Epidermal melanocyte (primary cell): ENCODE results near the gene NENF.
A peak's percentile ranks its signal among the peaks of the same experiment; 100 is the strongest.
"Not testable (repeated sequence)": the region's sequence is repeated elsewhere in the genome, so short reads cannot be mapped to it uniquely, and the experiment has no call there.

Experiments
- DNase-seq: peaks from one replicate; pipeline ENCODE4 v3.0.0; 2011; ENCODE audit warnings: low spot score; ENCODE audit not compliant: insufficient read length

NENF gene

GRCh38 chr1:212458817-212459216, 26.1 kb downstream of the NENF start:
- no peak for DNase-seq

DNA sequence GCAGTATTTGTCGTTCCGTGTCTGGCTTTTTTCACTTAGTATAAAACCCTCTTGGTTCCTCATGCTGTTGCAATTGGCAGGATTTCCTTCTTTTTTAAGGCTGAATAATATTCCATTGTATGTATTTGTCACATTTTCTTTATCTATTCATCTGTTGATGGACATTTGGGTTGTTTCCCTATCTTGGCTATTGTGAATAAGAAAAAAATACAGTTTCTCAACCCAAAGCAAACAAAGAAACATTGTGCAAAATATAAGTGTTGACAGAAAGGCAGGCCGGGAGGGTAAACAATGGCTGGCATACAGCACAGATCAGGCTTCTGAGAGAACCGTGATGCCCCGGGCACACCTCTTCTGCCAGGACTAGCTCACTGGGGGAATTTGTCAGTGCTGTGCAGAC, 26.9 kb downstream of the NENF start:
- no peak for DNase-seq

DNA sequence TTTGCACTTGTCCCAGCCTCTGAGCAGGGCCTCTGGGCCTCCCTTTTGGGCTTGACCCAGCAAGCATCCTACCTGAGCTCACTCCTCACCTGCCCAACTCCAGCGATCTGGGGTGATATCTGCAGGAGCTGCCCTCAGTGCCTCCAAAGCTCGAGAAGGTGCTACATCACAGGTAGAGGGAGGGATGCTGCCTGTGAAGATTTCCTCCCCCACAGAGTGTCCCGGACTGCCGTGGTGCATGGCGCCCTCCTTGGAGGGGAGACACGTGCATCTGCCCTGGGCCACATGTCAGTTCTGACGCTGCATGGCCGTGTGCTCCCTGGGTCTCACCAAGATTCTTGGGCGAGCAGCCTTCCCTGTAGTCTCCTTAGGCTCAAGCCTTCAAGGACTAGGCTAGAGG, 27.7 kb downstream of the NENF start:
- no peak for DNase-seq

- DNase-seq = no peak
Measured at GRCh38 chr1:212461916-212462660, 29.4 kb downstream of the NENF start.

DNA sequence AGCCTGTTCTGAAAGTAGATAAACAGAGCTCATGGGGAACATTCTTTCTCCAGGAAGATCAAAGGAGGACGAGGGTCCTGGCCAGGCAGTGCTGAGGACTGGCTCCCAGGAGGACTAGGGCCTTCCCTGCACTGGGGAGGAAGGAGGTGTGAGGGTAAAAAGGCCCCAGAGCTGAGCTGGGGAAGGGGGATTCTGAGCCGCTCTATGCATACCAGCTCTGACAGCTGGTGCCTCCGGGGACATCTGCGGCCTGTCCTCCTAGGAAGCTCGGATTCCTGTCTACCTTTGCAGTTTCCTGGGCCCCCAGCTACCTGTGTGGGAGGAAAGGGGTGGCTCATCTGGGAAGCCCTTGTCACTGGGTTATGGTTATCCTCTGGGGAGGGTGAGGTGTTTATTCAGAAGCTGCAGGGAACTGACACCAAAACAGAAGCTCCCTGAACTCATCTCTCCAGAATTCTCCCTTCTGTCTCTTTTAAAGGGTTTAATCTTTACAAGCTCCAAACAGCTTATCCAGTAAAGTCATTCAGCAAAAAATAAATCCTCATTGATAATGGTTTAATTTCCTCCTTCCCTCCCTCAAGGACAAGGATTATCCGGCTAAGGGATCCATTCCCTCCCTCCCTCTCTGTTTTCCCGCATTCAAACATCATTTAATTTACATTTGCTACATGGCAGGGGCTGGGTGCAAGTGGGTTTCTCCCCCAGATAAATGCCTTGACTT, 31.0 kb downstream of the NENF start:
- DNase-seq = no peak

DNA sequence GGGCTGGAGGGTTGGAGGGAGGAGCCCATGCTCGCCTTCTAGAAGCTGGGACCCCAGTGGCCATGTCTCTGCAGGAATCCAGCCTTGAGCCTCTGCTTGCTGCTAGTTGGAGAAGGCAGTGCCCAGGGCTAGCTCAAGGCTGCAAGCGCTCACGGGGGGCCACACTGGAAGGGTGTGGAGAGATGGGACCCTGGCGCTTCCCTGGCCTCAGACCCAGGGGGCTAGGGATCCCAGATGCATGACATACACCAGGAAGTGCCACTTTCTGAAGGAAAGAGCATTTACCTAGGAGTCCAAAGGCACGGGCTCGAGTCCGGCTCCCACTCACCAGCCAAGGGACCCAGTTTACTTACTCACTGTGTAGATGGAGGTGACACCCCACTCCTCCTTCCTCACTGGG, 32.6 kb downstream of the NENF start:
- no peak for DNase-seq

DNA sequence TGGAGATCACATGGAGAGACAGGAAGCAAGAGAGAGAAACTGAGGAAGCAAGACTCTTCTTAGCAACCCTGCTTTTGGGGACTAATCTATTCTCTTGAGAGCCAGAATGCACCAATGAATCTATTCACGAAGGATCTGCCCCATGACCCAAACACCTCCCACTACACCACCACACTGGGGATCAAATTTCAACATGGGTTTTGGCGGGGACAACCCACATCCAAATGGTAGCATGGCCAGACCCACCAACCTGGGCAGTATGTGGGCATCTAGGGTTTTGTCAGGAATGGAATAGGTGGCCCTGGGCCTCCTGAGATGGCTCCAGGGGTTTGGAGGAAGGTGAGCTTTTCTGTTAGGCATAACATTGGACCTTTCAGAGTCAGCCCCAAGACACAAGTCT, 33.7 kb downstream of the NENF start:
- no peak for DNase-seq

DNA sequence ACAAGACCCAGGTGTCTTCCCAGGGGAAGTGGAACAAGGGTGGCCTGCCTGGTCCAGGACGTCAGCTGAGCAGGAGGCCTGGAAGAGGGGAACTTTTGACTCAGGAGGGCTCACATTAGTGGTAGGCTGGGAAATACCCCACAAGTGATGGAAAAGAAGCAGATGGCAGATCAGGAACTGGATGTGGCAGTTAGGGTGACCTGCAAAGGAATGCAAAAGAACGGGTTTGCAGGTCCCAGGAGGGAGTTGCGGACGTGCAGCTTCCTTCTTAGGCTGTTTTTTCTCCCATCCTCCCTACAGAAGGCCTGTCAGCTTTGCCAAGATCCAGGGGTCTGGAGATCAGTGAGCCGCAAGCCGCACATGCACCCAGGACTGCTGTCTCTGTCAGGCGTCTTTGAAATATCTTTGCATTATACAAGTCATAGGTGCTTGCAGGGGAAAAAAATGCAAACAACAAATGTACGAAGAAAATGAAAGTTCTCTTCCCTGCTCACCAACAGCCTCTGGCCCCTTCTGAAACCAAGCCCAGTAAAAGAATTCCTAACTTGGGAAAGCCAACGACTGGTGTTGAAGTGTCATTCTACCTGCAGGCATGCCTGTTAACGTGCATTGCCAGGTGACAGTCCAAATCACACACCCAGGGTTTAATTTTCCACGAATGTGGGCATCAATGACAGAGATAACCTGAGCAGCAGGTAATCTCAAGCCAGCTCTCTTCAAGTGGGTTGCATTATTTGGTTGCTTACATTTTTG, 34.4 kb downstream of the NENF start:
- no peak for DNase-seq

DNA sequence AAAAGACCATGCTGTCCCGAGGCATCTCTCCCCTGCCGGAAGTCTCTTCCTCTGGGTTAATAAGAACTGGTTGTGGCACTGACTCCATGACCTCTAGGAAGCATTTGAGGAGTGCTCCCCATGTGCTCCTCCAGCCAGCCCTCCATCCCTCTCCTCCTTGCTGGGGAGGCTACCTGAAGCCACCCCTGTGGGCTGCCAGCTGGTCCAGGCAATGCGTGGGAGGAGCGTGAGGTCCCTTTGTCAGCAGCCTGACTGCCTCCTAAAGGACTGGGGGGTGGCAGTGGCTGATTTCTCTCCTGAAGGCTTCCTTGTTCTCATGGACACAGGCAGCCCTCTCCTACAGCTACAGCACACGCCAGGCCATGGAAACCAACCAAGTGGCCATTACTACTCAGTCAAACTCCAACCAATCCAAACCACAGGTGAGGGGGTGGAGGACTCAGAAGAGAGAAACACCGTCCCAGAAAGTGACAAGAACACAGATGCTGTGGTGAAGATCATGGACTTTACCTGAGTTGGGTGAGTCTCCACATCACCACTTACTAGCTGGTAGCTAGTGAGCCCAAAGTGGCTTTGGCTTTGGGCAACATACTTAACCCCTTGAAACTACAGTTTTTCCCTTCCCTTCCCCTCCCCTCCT, 35.2 kb downstream of the NENF start:
- DNase-seq = no peak

GRCh38 chr1:212470059-212470458, 37.3 kb downstream of the NENF start:
- DNase-seq = peak; percentile 92

GRCh38 chr1:212471286-212471685, 38.6 kb downstream of the NENF start:
- DNase-seq = no peak

- DNase-seq = no peak
Measured at GRCh38 chr1:212471891-212472675, 39.4 kb downstream of the NENF start.

DNA sequence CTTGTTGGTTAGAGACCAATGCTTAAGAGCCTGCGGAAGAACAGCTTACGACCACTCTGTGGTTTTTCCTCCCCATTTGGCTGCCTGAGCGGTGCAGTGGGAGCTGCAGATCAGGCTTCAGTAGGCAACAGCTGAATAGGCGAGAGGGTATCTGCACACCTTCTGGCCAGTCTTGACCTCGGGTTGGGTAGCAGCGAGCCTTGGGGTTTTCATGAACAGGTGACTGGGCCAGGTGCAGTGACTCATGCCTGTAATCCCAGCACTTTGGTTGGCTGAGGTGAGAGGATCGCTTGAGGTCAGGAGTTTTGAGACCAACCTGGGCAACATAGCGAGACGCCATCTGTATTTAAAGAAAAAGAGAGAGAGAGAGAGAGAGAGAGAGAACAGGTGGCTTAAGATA, 41.0 kb downstream of the NENF start:
- DNase-seq = no peak

DNA sequence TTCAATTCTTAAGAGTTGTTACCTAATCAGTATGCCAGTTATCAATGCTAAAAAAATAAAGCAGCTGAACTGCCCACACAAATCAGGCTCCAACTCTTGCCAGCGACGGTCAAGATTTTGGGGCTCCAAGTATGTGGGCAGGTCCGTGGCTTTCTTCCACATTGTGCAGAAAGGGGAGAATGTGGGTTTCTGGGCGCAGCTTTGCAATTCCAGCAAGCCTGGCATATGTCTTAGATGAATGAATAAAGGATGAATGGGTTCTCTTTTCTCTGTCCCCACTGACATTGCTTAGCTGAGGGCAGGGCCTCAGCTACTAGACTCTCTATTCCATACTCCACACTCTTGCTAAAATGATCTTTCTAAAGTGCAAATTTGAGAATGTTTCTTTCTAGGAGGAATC, 42.4 kb downstream of the NENF start:
- DNase-seq = no peak

DNA sequence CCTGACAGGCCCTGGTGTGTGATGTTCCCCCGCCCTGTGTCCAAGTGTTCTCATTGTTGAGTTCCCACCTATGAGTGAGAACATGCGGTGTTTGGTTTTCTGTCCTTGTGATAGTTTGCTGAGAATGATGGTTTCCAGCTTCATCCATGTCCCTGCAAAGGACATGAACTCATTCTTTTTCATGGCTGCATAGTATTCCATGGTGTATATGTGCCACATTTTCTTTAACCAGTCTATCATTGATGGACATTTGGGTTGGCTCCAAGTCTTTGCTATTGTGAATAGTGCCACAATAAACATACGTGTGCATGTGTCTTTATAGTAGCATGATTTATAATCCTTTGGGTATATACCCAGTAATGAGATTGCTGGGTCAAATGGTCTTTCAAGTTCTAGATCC, 43.1 kb downstream of the NENF start:
- DNase-seq = not testable (repeated sequence)

GRCh38 chr1:212477014-212477679, 44.4 kb downstream of the NENF start:
- peak; percentile 87 for DNase-seq

DNA sequence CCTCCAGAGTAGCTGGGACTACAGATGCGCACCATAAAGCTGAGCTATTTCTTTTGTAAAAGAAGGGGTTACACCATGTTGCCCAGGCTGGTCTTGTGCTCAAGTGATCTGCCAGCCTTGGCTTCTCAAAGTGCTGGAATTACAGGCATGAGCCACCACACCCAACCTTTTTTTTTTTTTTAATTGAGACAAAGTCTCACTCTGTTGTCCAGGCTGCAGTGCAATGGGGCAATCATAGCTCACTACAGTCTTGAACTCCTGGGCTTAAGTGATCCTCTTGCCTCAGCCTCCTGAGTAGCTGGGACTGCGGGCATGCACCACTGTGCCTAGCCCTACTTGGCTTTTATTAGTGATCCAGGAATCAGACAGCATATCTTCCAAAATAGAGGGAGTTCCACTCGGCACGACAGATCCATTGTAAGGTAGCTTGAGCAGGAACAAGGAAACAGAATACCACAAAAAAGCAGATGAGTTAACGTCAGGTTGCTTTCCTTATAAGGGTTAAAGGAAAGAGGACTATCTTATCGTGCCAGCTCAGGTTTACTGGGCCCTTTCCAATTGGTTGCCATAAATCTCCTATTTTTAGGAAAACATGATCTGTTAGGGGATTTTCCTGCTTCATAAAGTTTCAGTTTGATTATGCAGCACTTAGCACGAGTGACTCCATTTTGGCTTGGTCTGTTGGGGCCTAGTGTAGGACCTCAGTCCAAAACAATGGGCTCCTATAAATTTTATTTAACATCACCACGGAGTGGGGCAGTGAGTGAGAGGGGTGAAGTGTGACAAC, 45.2 kb downstream of the NENF start:
- no peak for DNase-seq

DNA sequence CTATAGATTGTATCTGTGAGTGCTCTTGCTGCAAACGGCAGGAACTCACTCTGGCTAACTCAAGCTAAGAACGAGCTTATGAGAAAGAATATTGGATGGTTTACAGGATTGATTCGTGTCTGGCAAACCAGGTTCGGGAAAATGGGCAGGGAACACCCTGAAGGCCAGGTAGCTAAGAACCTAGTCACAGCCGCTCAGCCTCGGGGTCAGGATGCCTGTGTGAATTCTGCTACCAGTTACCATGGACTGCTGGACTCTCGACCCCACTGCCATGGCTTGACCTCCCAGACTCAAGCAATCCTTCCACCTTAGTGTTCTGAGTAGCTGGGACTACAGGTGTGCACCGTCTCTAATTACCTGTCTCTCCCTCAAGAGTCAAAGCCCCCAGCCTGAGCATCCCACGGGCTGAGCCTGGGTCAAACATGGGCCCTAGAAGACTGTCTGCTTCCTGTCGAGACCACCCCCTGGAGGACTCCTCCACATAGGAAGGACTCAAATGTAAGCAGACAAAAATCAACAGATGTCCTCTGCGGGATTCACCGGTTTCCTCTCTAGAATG, 45.8 kb downstream of the NENF start:
- no peak for DNase-seq

DNA sequence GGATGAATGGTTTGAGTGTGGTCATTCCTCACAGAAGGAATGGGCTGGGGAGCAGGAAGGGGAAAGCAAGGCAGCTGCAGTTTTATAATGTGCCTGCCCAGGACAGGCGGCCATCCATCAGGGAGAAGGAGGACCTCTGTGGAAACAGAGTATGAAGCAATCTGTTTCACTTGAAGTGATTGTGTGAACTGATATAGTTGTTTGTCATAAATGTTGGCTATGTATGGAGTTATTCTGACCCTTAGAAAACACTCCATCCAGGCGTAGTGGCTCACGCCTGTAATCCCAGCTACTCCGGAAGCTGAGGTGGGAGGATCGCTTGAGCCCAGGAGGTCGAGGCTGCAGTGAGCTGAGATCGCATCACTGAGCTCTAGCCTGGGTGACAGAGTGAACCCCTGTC, 46.5 kb downstream of the NENF start:
- DNase-seq = no peak
